22Rv1 (cell line): Measurements from ENCODE around the gene SEC23A.
"Not testable (repeated sequence)": the region's sequence is repeated elsewhere in the genome, so short reads cannot be mapped to it uniquely, and the experiment has no call there.

Source experiments
- ZFX ChIP-seq: fragments of 450-650 bp; IDR thresholded peaks from 2 replicates; pipeline ENCODE4 v1.6.1; 2017; ENCODE audit warnings: antibody characterized with exemption, borderline replicate concordance
- TF ChIP-seq, protein P1 (sequence below): fragments of 450-650 bp; IDR thresholded peaks from 2 replicates; pipeline ENCODE4 v1.5.1; 2017; ENCODE audit warnings: mild to moderate bottlenecking

DNA sequence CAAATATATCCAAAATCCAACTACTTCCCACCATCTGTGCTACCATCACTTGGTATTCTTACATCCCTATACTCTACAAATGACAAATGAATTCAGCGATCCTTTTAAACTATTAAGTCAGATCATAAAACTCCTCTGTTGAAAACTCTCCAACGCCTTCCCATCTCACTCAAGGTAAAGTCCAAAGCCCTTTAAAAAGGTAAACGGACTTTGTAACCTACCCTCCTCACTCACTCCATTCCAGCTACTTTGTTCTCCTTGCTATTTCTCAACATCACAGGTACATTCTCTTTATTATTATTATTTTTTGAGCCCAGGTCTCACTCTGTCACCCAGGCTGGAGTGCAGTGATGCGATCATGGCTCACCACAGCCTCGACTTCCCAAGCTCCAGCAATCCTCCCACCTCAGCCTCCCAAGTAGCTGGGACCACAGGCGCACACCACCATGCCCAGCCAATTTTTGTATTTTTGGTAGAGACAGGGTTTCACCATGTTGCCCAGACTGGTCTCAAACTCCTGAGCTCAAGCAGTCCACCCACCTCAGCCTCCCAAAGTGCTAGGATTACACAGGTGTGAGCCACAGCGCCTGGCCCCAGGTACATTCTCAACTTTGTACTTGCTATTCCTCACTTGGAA, 33.7 kb downstream of the SEC23A start:
- TF ChIP-seq, protein P1, sequence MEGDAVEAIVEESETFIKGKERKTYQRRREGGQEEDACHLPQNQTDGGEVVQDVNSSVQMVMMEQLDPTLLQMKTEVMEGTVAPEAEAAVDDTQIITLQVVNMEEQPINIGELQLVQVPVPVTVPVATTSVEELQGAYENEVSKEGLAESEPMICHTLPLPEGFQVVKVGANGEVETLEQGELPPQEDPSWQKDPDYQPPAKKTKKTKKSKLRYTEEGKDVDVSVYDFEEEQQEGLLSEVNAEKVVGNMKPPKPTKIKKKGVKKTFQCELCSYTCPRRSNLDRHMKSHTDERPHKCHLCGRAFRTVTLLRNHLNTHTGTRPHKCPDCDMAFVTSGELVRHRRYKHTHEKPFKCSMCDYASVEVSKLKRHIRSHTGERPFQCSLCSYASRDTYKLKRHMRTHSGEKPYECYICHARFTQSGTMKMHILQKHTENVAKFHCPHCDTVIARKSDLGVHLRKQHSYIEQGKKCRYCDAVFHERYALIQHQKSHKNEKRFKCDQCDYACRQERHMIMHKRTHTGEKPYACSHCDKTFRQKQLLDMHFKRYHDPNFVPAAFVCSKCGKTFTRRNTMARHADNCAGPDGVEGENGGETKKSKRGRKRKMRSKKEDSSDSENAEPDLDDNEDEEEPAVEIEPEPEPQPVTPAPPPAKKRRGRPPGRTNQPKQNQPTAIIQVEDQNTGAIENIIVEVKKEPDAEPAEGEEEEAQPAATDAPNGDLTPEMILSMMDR = not testable (repeated sequence)
- not testable (repeated sequence) for TF ChIP-seq ZFX
